HG03457 (cell line): ENCODE results near the gene SAMD3.
A peak's percentile ranks its signal among the peaks of the same experiment; 100 is the strongest.
"Not testable (repeated sequence)": the region's sequence is repeated elsewhere in the genome, so short reads cannot be mapped to it uniquely, and the experiment has no call there.

ENCODE experiments used
- ATAC-seq: cut with Tn5 transposase; IDR thresholded peaks from one replicate; pipeline ENCODE4 v1.9.1; 2021; ENCODE audit warnings: moderate number of reproducible peaks; ENCODE audit not compliant: unreplicated experiment

The SAMD3 gene

DNA sequence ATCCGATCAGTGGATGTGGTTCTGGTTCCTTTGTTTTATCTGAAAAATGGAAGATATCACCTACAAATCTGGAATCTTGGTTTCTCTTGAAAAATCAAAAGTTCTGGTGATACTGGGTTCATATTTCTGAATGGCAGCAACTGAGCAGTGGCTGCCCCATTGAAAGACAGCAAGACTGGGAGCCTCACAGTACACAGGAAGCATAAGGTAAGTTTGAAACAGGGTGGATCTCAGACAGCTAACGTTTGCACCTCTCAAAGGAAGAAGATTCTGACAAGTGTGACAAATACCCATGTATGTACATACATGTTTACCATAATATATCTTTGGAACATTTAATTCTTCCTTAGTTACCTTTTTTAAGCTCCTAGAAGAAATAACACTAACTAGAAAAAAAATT is at the start of gene SAMD3:
SAMD3 (minus strand) TSS at position 177 of the 400 bp plus-strand sequence. CDS start 7,678 bp downstream, outside the sequence.
- no peak for ATAC-seq

DNA sequence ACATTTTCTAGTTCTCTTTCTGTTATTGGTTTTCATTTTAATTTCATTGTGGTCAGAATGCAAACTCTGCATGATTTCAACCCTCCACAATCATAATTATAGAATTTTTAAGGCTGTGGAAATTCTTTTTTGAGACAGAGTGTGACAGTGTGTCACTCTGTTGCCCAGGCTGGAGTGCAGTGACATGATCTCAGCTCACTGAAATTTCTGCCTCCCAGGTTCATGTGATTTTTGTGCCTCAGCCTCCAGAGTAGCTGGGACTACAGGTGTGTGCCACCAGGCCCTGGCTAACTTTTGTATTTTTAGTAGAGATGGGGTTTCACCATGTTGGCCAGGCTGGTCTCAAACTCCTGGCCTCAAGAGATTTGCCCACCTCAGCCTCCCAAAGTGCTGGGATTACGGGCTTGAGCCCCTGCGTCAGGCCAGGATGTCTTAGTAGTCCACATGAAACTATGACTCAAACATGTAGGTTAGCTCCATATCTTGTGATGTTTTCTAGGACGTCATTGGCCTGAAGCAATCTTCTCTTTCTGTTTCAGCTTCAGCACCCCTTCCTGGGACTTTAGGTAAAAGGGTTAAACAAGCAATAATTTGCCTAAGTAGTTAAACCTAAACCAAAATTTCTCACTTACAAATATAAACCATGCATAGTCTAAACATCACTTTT is 47.4 kb upstream of the SAMD3 start:
- ATAC-seq, result peak; percentile 86

DNA sequence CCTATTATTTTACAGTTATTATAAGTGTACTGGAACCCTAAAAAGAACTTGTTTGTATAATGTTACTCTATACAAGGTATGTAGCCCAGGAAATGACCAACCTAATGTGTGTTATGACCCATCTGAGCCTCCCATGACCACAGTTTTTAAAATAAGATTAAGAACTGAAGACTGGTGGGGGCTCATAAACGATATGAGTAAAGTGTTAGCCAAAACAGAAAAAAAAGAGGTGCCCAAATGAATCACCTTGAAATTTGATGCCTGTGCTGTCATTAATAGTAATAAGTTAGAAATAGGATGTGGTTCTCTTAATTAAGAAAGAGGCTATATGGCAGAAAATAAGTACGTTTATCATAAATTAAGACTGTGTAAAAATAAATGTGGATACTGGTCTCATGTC is 42.8 kb upstream of the SAMD3 start:
- not testable (repeated sequence) for ATAC-seq

DNA sequence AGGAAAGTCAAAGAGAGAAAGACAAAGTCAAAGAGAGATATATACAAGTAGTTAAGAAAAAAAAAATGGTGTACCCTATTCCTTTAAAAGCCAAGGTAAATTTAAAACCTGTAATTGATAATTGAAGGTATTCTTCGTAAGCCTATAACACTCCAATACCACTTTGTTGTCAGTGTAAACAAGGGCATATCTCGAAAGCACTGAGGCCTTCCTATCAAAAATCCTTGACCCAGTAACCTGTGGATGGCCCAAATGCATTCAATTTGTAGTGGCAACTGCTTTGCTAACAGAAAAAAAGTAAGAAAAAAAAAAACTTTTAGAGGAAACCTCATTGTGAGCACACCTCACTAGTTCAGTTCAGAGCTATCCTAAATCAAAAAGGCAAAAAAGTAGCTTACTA is 39.3 kb upstream of the SAMD3 start:
- no peak for ATAC-seq

DNA sequence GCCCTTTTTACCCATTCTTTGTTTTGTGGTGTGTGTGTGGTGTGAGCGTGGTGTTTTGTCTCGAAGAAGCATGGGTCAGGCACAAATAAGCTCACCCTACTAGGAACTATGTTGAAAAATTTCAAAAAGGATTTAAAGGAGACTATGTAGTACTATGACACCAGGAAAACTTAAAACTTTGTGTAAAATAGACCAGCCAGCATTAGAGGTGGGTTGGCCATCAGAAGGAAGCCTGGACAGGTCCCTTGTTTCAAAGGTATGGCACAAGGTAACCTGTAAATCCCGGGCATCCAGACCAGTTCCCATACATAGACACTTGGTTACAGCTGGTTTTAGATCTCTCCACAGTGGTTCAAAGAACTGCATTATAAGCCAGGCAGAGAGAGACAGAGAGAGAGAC is 38.8 kb upstream of the SAMD3 start:
- not testable (repeated sequence) for ATAC-seq

- peak; percentile 32 for ATAC-seq
Measured at GRCh38 chr6:130260614-130261241, 38.0 kb upstream of the SAMD3 start.

GRCh38 chr6:130260050-130260462 is 37.3 kb upstream of the SAMD3 start:
- ATAC-seq, result peak; percentile 60

GRCh38 chr6:130259557-130259956 is 36.8 kb upstream of the SAMD3 start:
- ATAC-seq, result peak; percentile 20

DNA sequence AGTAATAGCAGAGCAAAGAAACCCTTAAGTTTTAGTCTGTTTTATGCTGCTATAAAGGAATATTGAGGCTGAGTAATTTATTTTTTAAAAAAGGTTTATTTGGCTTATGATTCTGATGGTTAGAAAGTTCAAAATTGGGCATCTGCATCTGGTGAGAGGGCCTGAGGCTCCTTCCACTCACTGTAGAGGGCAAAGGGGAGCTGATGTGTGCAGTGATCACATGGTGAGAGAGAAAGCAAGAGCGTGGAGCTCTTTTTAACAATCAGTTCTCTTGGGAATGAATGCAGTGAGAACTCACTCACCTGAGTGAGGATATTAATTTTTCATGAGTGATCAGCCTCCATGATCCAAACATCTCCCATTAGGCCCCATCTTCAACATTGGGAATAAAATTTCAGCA is 36.4 kb upstream of the SAMD3 start:
- no peak for ATAC-seq

- ATAC-seq, result no peak
Measured at GRCh38 chr6:130252527-130253237, 29.9 kb upstream of the SAMD3 start.

DNA sequence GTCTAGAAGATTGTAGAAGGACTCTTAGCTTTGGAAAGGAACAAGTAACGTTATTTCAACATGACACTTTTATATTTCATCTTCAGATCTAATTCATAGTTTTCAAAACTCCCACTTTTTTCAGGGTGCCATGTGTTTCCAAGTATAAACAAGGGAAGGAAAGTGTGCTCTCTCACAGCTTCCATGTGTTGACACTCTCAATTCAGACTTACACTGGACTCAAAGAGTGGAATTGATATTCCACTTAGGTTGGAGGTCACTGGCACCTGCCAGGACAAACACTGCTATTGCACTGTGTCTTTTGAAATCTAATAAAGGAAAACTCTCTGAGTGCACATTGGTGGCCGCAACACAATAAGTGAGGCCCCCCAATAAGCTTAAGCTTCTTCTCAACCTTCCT is 22.5 kb upstream of the SAMD3 start:
- ATAC-seq, result no peak

- no peak for ATAC-seq
Measured at GRCh38 chr6:130244728-130245127, 22.0 kb upstream of the SAMD3 start.

DNA sequence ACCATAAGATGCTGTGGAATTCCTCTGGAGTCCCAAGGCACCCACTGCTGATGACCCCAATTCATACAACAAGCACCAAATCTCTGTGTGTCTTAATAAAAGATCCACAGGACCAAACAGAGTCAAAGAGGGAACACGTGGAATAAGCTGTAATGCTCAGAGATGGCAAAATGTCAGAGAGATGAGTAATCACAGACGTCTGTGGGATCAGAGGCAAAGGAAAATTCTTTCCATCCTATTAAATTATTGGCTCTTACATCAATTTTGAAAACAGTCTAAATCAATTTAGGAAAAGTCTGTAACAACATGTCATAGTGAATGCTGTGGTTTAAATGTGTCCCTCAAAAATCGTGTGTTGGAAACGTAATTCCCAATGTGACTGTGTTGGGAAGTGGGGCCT is 17.5 kb upstream of the SAMD3 start:
- no peak for ATAC-seq

DNA sequence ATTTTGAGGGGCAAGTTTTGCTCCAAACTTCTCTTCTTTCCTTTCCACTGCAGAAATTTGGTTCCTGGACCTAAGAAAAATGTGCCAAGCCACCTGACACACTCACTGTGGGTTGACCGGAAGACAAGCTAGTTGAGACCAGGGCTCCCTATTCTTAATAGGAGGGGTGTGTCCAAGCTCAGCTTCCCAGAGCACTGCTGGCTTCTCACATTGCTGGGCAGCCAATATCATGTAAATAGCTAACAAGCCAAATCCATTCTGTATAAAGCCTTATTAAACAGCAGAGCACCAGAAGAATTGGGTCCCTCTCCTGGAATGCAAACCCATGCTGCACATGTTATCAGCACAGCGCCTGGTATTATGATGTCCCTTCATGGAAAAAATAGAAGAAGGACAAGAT is 17.0 kb upstream of the SAMD3 start:
- no peak for ATAC-seq

- ATAC-seq, result no peak
Measured at GRCh38 chr6:130233330-130233729, 10.6 kb upstream of the SAMD3 start.

- ATAC-seq, result not testable (repeated sequence)
Measured at GRCh38 chr6:130230531-130230930, 7.8 kb upstream of the SAMD3 start.

DNA sequence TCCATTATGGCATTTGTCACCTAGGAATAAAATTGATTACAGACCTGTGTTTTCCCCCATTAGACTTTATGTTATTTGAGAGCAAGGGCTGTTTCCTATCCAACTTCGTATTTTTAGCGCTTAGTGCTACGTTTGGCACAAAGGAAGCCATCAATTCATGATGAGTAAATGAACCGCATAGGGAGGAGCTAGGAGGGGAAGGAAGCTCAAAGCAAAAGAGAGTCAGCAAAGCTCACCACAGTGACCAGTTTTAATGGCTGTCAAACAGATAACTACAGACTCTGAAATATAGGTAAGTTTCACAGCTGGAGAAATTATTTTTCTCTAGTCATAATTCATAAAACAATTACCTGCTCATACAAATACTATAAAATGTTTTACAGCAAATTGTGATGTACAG is 6.9 kb upstream of the SAMD3 start:
- no peak for ATAC-seq

GRCh38 chr6:130223508-130223907 is 757 bp upstream of the SAMD3 start:
- peak; percentile 99 for ATAC-seq

DNA sequence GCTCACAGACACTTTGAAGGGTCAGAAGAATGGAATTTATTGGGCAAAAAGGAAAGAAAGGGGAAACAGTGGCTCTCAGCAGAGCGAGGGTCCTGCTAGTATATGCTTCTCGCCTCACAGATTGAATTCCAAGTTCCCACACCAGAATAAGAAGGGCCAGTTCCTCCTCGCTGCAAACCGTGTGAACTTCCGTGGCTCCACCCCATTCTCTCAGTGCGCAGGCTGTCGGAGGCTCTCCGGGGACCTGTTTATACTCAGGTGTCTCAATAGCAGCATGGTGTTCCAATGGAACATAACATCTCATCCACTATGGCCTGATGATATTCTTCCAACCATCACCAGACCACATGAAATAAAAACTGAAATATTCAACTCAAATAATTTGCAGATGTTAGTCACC is 4.6 kb downstream of the SAMD3 start:
- ATAC-seq, result no peak

DNA sequence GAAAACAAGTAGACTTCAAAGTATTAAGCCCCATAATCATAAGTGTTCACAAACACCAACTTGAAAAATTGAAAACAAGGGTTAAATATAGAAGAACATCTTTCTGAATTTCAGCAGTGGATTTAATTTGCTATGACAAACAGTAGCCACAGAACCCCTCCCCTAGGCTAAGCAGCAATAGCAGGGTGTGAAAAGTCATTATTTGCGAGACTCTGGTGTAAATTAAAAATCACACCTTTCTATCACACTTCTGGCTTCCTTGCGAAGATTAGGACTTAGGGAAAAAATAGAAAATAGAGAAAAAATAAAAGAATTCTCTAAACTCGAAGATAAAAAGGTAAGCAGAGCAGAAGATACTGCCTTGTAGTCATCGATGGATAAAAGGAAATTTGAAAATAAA is 6.1 kb downstream of the SAMD3 start:
- no peak for ATAC-seq

- ATAC-seq, result no peak
Measured at GRCh38 chr6:130215526-130215925, 7.2 kb downstream of the SAMD3 start.

GRCh38 chr6:130212215-130212874 is 10.4 kb downstream of the SAMD3 start:
- ATAC-seq, result no peak
